ENCODE measurements around the gene ARHGAP32.
"Not testable (repeated sequence)": the region's sequence is repeated elsewhere in the genome, so short reads cannot be mapped to it uniquely, and the experiment has no call there.

ARHGAP32 gene

GRCh38 chr11:128929991-128930390 is 262.1 kb downstream of the ARHGAP32 start:
- no peak for DNase-seq (ENCODE audit: low spot score)

- DNase-seq (ENCODE audit: low spot score), result no peak
Observed at GRCh38 chr11:128929468-128929867, 262.7 kb downstream of the ARHGAP32 start.

- DNase-seq (ENCODE audit: low spot score), result no peak
Observed at GRCh38 chr11:128928400-128928799, 263.7 kb downstream of the ARHGAP32 start.

- DNase-seq (ENCODE audit: low spot score), result no peak
Observed at GRCh38 chr11:128927683-128928336, 264.3 kb downstream of the ARHGAP32 start.

GRCh38 chr11:128927108-128927461 is 265.0 kb downstream of the ARHGAP32 start:
- DNase-seq (ENCODE audit: low spot score), result no peak

- no peak for DNase-seq (ENCODE audit: low spot score)
Observed at GRCh38 chr11:128926437-128927107, 265.6 kb downstream of the ARHGAP32 start.

GRCh38 chr11:128926000-128926399 is 266.1 kb downstream of the ARHGAP32 start:
- DNase-seq (ENCODE audit: low spot score), result no peak

- no peak for DNase-seq (ENCODE audit: low spot score)
Observed at GRCh38 chr11:128925250-128925600, 266.9 kb downstream of the ARHGAP32 start.

- no peak for DNase-seq (ENCODE audit: low spot score)
Observed at GRCh38 chr11:128924510-128925249, 267.4 kb downstream of the ARHGAP32 start.

- DNase-seq (ENCODE audit: low spot score), result no peak
Observed at GRCh38 chr11:128924104-128924503, 268.0 kb downstream of the ARHGAP32 start.

GRCh38 chr11:128921793-128922192 is 270.3 kb downstream of the ARHGAP32 start:
- DNase-seq (ENCODE audit: low spot score), result no peak

- no peak for DNase-seq (ENCODE audit: low spot score)
Observed at GRCh38 chr11:128920666-128921065, 271.5 kb downstream of the ARHGAP32 start.

GRCh38 chr11:128919635-128920034 is 272.5 kb downstream of the ARHGAP32 start:
- not testable (repeated sequence) for DNase-seq (ENCODE audit: low spot score)

- no peak for DNase-seq (ENCODE audit: low spot score)
Observed at GRCh38 chr11:128919216-128919615, 272.9 kb downstream of the ARHGAP32 start.

GRCh38 chr11:128917144-128917724 is 274.9 kb downstream of the ARHGAP32 start:
- no peak for DNase-seq (ENCODE audit: low spot score)

GRCh38 chr11:128916681-128917080 is 275.4 kb downstream of the ARHGAP32 start:
- no peak for DNase-seq (ENCODE audit: low spot score)

GRCh38 chr11:128916037-128916572 is 276.0 kb downstream of the ARHGAP32 start:
- no peak for DNase-seq (ENCODE audit: low spot score)

GRCh38 chr11:128915149-128915521 is 277.0 kb downstream of the ARHGAP32 start:
- DNase-seq (ENCODE audit: low spot score), result no peak
